H9 (cell line): Measurements from ENCODE around the gene ZRANB1. TPM values are rescaled to one million over a fixed set of nuclear protein-coding genes. Genes with fewer than 3 reads are reported as not detected.

ENCODE experiments used
- DNase-seq: peaks from one replicate; pipeline ENCODE4 v3.0.0-alpha.2; 2017
- H2AFZ ChIP-seq: one replicate; pipeline ENCODE4 v1.6.1; 2013; ENCODE audit warnings: mild to moderate bottlenecking, low read length, control low read depth, moderate library complexity
- H2AK5ac ChIP-seq: 2 replicates; pipeline ENCODE4 v1.6.1; 2013; ENCODE audit warnings: low read length, control low read depth, mixed read lengths; ENCODE audit not compliant: insufficient read length
- H2BK120ac ChIP-seq: one replicate; pipeline ENCODE4 v1.6.1; 2013; ENCODE audit warnings: low read depth, mild to moderate bottlenecking, low read length, control low read depth, inconsistent platforms; ENCODE audit not compliant: poor library complexity, severe bottlenecking
- H2BK12ac ChIP-seq: 2 replicates; pipeline ENCODE4 v1.6.1; 2013; ENCODE audit warnings: low read length, control low read depth, mixed read lengths, low read depth; ENCODE audit not compliant: insufficient read length
- H2BK15ac ChIP-seq: 2 replicates; pipeline ENCODE4 v1.6.1; 2013; ENCODE audit warnings: low read depth, low read length, control low read depth
- H2BK20ac ChIP-seq: one replicate; pipeline ENCODE4 v1.6.1; 2013; ENCODE audit warnings: low read depth, mild to moderate bottlenecking, low read length, control low read depth, inconsistent platforms; ENCODE audit not compliant: poor library complexity, severe bottlenecking
- H2BK5ac ChIP-seq: 2 replicates; pipeline ENCODE4 v1.6.1; 2013; ENCODE audit warnings: low read length, control low read depth, mixed read lengths; ENCODE audit not compliant: insufficient read length
- H3K14ac ChIP-seq: 2 replicates; pipeline ENCODE4 v1.6.1; 2013; ENCODE audit warnings: low read length, control low read depth; ENCODE audit not compliant: insufficient read depth
- H3K18ac ChIP-seq: 2 replicates; pipeline ENCODE4 v1.6.1; 2013; ENCODE audit warnings: low read depth, mild to moderate bottlenecking, mixed read lengths, low read length, control low read depth; ENCODE audit not compliant: insufficient read length
- H3K23ac ChIP-seq: 2 replicates; pipeline ENCODE4 v1.6.1; 2013; ENCODE audit warnings: low read length, control low read depth, mixed read lengths, low read depth; ENCODE audit not compliant: insufficient read length
- H3K23me2 ChIP-seq: 2 replicates; pipeline ENCODE4 v1.6.1; 2013; ENCODE audit warnings: low read depth, mild to moderate bottlenecking, mixed read lengths, low read length, control low read depth; ENCODE audit not compliant: insufficient read length, poor library complexity, severe bottlenecking
- H3K27ac ChIP-seq: 2 replicates; pipeline ENCODE4 v1.5.1; 2013; ENCODE audit warnings: low read length, control low read depth, mixed read lengths, low read depth; ENCODE audit not compliant: insufficient read length
- H3K27me3 ChIP-seq: 2 replicates; pipeline ENCODE4 v1.6.1; 2013; ENCODE audit warnings: low read length, control low read depth, inconsistent platforms; ENCODE audit not compliant: insufficient read depth
- H3K4ac ChIP-seq: 2 replicates; pipeline ENCODE4 v1.6.1; 2013; ENCODE audit warnings: low read depth, mild to moderate bottlenecking, control low read depth, inconsistent platforms, low read length, moderate library complexity
- H3K4me1 ChIP-seq: 2 replicates; pipeline ENCODE4 v1.6.1; 2013; ENCODE audit warnings: low read length, control low read depth, inconsistent platforms; ENCODE audit not compliant: insufficient read depth
- H3K4me2 ChIP-seq: 2 replicates; pipeline ENCODE4 v1.6.1; 2013; ENCODE audit warnings: low read length, control low read depth, mixed read lengths; ENCODE audit not compliant: insufficient read length, insufficient read depth
- H3K56ac ChIP-seq: 2 replicates; pipeline ENCODE4 v1.6.1; 2013; ENCODE audit warnings: low read depth, mild to moderate bottlenecking, mixed read lengths, low read length, control low read depth; ENCODE audit not compliant: insufficient read length
- H3K79me1 ChIP-seq: 2 replicates; pipeline ENCODE4 v1.6.1; 2013; ENCODE audit warnings: low read depth, mild to moderate bottlenecking, moderate library complexity, low read length, control low read depth, inconsistent platforms; ENCODE audit not compliant: insufficient read depth, poor library complexity, severe bottlenecking
- H3K79me2 ChIP-seq: 2 replicates; pipeline ENCODE4 v1.6.1; 2013; ENCODE audit warnings: low read length, control low read depth, inconsistent platforms; ENCODE audit not compliant: insufficient read depth
- H3K9ac ChIP-seq: 2 replicates; pipeline ENCODE4 v1.6.1; 2013; ENCODE audit warnings: low read length, control low read depth, mixed read lengths; ENCODE audit not compliant: insufficient read length; ENCODE audit errors: extremely low read depth
- H3K9me3 ChIP-seq: one replicate; pipeline ENCODE4 v1.6.1; 2013; ENCODE audit warnings: low read depth, low read length, inconsistent platforms; ENCODE audit not compliant: control insufficient read depth
- H3T11ph ChIP-seq: one replicate; pipeline ENCODE4 v1.6.1; 2013; ENCODE audit warnings: mild to moderate bottlenecking, low read length, control low read depth, inconsistent platforms
- H4K20me1 ChIP-seq: one replicate; pipeline ENCODE4 v1.6.1; 2013; ENCODE audit not compliant: control insufficient read depth, insufficient read length, insufficient read depth
- H4K5ac ChIP-seq: 2 replicates; pipeline ENCODE4 v1.6.1; 2013; ENCODE audit warnings: low read depth, mild to moderate bottlenecking, mixed read lengths, low read length, control low read depth; ENCODE audit not compliant: insufficient read length
- H4K8ac ChIP-seq: replicated peaks from 2 replicates; pipeline ENCODE4 v1.6.1; 2013; ENCODE audit warnings: low read length, control low read depth, mixed read lengths, low read depth; ENCODE audit not compliant: insufficient read length
- H4K91ac ChIP-seq: 2 replicates; pipeline ENCODE4 v1.6.1; 2013; ENCODE audit warnings: low read depth, mild to moderate bottlenecking, moderate library complexity, mixed read lengths, low read length, control low read depth; ENCODE audit not compliant: insufficient read length
- H3K27ac Mint-ChIP-seq, 3 experiments: 2 replicates in 2 of 3; 3 replicates in 1 of 3; pipeline ENCODE4 v1.8.0; 2020 to 2021; ENCODE audit warnings: mixed read lengths in 3 of 3, mild to moderate bottlenecking in 1 of 3, moderate library complexity in 1 of 3
- H3K27me3 Mint-ChIP-seq: 2 replicates; pipeline ENCODE4 v1.8.0; 2021; ENCODE audit warnings: low read depth, mild to moderate bottlenecking, moderate library complexity, mixed read lengths
- H3K36me3 Mint-ChIP-seq, 3 experiments: 2 replicates in 2 of 3; 3 replicates in 1 of 3; pipeline ENCODE4 v1.8.0; 2020 to 2021; ENCODE audit warnings: low read depth in 3 of 3, mixed read lengths in 3 of 3; ENCODE audit not compliant: insufficient read depth in 1 of 3
- H3K4me1 Mint-ChIP-seq, 2 experiments: 2 replicates each; pipeline ENCODE4 v1.8.0; 2020; ENCODE audit warnings: mixed read lengths in 2 of 2
- H3K4me3 Mint-ChIP-seq, 2 experiments: 2 replicates in 1 of 2; 3 replicates in 1 of 2; pipeline ENCODE4 v1.8.0; 2020 to 2021; ENCODE audit warnings: mild to moderate bottlenecking in 2 of 2, mixed read lengths in 2 of 2, moderate library complexity in 1 of 2
- H3K9me3 Mint-ChIP-seq, 2 experiments: 2 replicates in 1 of 2; 3 replicates in 1 of 2; pipeline ENCODE4 v1.8.0; 2020; ENCODE audit warnings: mild to moderate bottlenecking in 2 of 2, mixed read lengths in 2 of 2, moderate library complexity in 1 of 2
- CTCF ChIP-seq: fragments of 200-600 bp; sonication (generic); conservative IDR thresholded peaks from 3 replicates; pipeline ENCODE4 v1.8.0; 2021; ENCODE audit warnings: antibody characterized with exemption, mild to moderate bottlenecking
- WGBS: extraction: QIAGEN DNeasy Blood & Tissue Kit; methylation state at CpG from one replicate; pipeline ENCODE4 v1.1.7; 2013; ENCODE audit warnings: missing lambda C conversion rate, low lambda C conversion rate, mixed read lengths; ENCODE audit not compliant: insufficient read length; ENCODE audit errors: extremely low coverage; 5-methylcytosine and 5-hydroxymethylcytosine counted together
- total RNA-seq: library from RNA; stranded (reverse); gene quantifications from 2 replicates; pipeline ENCODE4 v1.2.1, GENCODE V29; 2021

ZRANB1 gene
- total RNA-seq, 1 experiment from 2014 or later: 17.4 TPM

- Histone ChIP-seq H3K18ac (no peak overlapping the region), H3K23me2 (no peaks in the 10 kb centered on the region), H2BK15ac (no peak overlapping the region), H3K79me1 (peaks cover 3% of the 10 kb centered on the region), H2BK20ac (no peak overlapping the region), H2AK5ac (no peak overlapping the region), H3K14ac (no peak overlapping the region), H3K79me2 (no peaks in the 10 kb centered on the region), H4K8ac (no peak overlapping the region), H3K4me1 (no peaks in the 10 kb centered on the region), H3K4me2 (no peak overlapping the region), H4K20me1 (no peaks in the 10 kb centered on the region), H2BK5ac (no peak overlapping the region), H3K56ac (no peak overlapping the region), H3K27ac (no peak overlapping the region), H3K9me3 (no peaks in the 10 kb centered on the region), H2BK120ac (no peak overlapping the region), H3K9ac (no peak overlapping the region), H4K5ac (no peak overlapping the region), H3T11ph (no peak overlapping the region), H2BK12ac (no peak overlapping the region), H2AFZ (no peak overlapping the region), H3K27me3 (no peaks in the 10 kb centered on the region), H3K4ac (no peak overlapping the region), H3K23ac (no peak overlapping the region), H4K91ac (no peak overlapping the region)
- WGBS: no CpG with 5 or more reads among the region's 21 CpGs
- Mint-ChIP-seq H3K36me3 (peaks cover 68 to 98% (median 97%) of the 10 kb centered on the region in 3 experiments), H3K4me1 (no peaks in the 10 kb centered on the region), H3K27ac (peak overlapping the region in 2 of 3 experiments; percentile 51 to 79; a peak in 3 of 7 replicates), H3K4me3 (no peak overlapping the region), H3K9me3 (no peaks in the 10 kb centered on the region), H3K27me3 (peaks cover 5% of the 10 kb centered on the region; the same call in 1 of the 2 replicates)
- TF ChIP-seq CTCF: no peak
- peak; percentile 28 for DNase-seq
Observed at GRCh38 chr10:124993736-124994451, 52.0 kb downstream of the ZRANB1 start.
